Measurements from ENCODE around the gene CHCHD10.

GRCh38 chr22:23744001-23744400 is 23.8 kb downstream of the CHCHD10 start:
- TF ChIP-seq TAF1 (IDR thresholded peaks at IDR 0.05; ENCODE audit: low read depth) (no peak), RAD21 (IDR thresholded peaks at IDR 0.05; ENCODE audit: low read depth) (no peak), CEBPB (IDR thresholded peaks at IDR 0.05) (no peak), USF1 (IDR thresholded peaks at IDR 0.05) (no peak), FOXM1 (IDR thresholded peaks at IDR 0.05; ENCODE audit: borderline replicate concordance, low read depth) (no peak)
